DOHH2 (cell line): ENCODE results near the gene KCNQ1.

Source experiments
- CTCF ChIP-seq: fragments of 200-600 bp; sonication (generic); IDR thresholded peaks from one replicate; pipeline ENCODE4 v1.5.1; 2014; ENCODE audit warnings: antibody characterized with exemption, mild to moderate bottlenecking, low read depth, low read length; ENCODE audit not compliant: poor library complexity, severe bottlenecking
- EZH2phosphoT487 ChIP-seq: fragments of 200-600 bp; sonication (generic); IDR thresholded peaks from 2 replicates; pipeline ENCODE4 v1.6.1; 2017; ENCODE audit warnings: borderline replicate concordance, mild to moderate bottlenecking, antibody characterized with exemption, low read length, moderate library complexity, mixed read lengths

GRCh38 chr11:2714463-2714800, 269.6 kb downstream of the KCNQ1 start:
- TF ChIP-seq CTCF = no peak
- no peak for TF ChIP-seq EZH2phosphoT487
